ENCODE data around the gene BST1.
"Not testable (repeated sequence)": the region's sequence is repeated elsewhere in the genome, so short reads cannot be mapped to it uniquely, and the experiment has no call there.

The BST1 gene

DNA sequence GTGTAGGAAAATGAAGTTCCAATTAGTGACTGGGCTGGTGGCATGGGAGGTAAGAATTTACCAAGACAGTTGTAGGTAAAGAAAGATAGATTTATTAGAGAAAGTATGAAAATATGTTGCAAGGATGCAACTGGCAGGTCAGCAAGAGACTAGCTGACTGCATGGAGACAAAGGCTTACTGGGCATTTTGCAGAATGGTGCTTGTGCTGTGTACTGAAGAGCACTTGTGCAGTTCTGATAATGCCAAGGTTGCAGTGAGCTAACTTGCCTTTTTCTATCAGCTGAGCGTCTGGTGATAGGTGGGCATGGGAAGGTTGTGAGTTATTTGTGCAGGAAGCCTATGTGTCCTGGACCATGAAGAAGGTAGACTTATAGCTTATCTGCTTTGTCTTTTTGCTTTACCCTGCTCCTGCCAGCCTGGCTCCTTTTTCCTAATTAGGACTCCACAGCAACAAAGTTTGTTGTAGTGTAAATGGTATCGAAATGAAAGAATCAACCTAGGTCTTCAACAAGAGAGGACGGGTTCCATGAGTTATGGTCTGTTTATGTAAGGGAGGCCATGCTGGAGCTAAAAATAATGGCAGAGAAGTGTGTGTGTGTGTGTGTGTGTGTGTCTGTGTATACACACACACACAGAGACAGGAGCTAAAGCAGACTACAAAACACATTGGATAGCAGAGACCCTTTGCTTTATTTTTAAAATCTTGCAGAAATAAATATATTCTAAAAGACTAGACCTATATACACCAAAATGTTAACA, 15.0 kb downstream of the BST1 start:
- Histone ChIP-seq H3K4me3 (ENCODE audit: low read length) (peak overlapping the region; percentile 6), H3K27ac (ENCODE audit: low read depth, low read length) (no peak overlapping the region), H3K27me3 (ENCODE audit: control insufficient read depth, insufficient read depth, low read length) (no peaks in the 10 kb centered on the region), H3K9ac (ENCODE audit: low read length) (no peak overlapping the region), H3K36me3 (ENCODE audit: control insufficient read depth, insufficient read depth, low read length) (no peaks in the 10 kb centered on the region), H3K4me1 (ENCODE audit: control insufficient read depth, insufficient read depth, low read length) (peaks cover 28% of the 10 kb centered on the region)

DNA sequence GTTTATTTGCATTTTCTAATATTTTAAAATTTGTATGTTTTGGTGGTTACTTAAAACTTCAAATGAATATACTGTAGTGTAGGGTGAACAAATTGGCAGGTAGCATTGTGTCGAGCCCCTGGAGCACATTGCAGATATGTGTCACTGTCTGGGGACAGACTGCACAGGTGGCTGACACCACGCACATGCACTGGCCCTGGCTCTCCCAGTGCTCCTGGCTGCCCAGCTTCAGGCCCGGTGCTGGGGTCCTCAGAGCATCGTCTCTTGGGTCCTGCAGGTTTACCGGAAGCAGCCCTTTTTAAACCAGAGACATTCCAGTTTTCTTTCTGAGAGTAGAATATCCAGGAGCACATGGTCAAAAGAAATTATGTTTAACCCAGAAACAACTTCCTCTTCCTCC, 15.6 kb downstream of the BST1 start:
- H3K4me1 ChIP-seq (ENCODE audit: control insufficient read depth, insufficient read depth, low read length) = peaks cover 28% of the 10 kb centered on the region
- no peaks in the 10 kb centered on the region for H3K27me3 ChIP-seq (ENCODE audit: control insufficient read depth, insufficient read depth, low read length)
- no peak overlapping the region for H3K9ac ChIP-seq (ENCODE audit: low read length)
- H3K27ac ChIP-seq (ENCODE audit: low read depth, low read length) = peak overlapping the region; percentile 35
- H3K36me3 ChIP-seq (ENCODE audit: control insufficient read depth, insufficient read depth, low read length) = no peaks in the 10 kb centered on the region
- no peak overlapping the region for H3K4me3 ChIP-seq (ENCODE audit: low read length)

DNA sequence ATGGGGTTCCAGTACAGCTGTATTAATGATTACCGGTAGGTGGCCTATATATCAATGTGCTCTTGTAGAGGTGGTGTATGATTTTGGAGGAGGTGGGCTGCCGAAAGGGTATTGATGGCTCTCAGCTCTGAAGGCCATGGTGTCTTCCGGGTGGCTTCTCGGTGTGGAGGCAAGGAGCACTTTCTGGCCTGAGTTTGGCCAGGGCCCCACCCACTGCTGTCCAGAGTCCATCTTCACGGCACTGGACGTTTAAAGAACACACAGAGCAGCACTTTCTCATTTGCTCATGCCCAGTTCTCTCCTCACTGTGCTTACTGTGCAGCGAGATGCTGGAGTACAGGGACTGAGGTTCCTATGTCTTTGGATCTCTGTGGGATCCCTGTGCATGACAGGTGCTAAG, 16.1 kb downstream of the BST1 start:
- Histone ChIP-seq H3K27me3 (ENCODE audit: control insufficient read depth, insufficient read depth, low read length) (no peaks in the 10 kb centered on the region), H3K9ac (ENCODE audit: low read length) (no peak overlapping the region), H3K4me1 (ENCODE audit: control insufficient read depth, insufficient read depth, low read length) (peaks cover 28% of the 10 kb centered on the region), H3K27ac (ENCODE audit: low read depth, low read length) (peak overlapping the region; percentile 35), H3K4me3 (ENCODE audit: low read length) (no peak overlapping the region), H3K36me3 (ENCODE audit: control insufficient read depth, insufficient read depth, low read length) (no peaks in the 10 kb centered on the region)

DNA sequence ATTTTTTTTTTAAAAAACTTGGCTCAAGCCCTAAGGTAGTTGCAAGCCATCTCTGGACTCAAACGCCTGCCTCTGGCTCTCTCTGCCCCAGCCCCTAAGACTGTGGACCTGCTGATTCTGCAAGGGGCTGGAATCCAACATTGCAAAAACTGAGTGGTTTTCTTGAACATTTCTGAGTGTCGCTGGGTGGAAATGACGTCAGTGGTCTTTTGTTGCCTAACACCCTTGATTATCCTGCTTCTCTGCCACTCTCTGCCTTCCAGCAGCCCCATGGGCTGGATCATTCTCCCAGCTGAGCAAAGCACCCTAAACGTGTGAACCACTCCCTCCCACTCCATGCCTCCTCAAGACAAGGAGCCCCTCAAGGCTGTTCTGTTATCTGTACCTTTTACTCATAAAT, 16.6 kb downstream of the BST1 start:
- Histone ChIP-seq H3K27ac (ENCODE audit: low read depth, low read length) (no peak overlapping the region), H3K9ac (ENCODE audit: low read length) (no peak overlapping the region), H3K4me1 (ENCODE audit: control insufficient read depth, insufficient read depth, low read length) (peaks cover 23% of the 10 kb centered on the region), H3K4me3 (ENCODE audit: low read length) (no peak overlapping the region), H3K36me3 (ENCODE audit: control insufficient read depth, insufficient read depth, low read length) (no peaks in the 10 kb centered on the region), H3K27me3 (ENCODE audit: control insufficient read depth, insufficient read depth, low read length) (no peaks in the 10 kb centered on the region)

DNA sequence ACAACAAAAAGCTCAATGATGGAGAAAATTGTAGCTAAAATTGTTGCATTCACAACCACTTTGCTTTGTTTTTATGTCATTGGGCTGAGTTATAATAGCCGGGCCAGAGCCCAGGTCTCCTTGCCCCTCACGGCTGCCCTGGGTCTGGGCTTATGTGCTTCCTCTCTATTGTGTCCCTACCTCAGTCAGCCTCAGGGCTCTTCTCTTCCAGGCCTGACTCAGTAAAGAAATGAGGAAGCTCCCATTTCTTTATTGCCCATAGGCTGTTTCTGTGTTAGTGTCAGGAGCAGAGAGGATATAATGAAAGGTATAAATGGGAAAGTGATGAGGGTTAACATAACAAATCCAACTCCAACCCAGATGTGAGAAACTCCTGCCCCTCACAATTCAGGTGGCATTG, 18.0 kb downstream of the BST1 start:
- no peak overlapping the region for H3K27ac ChIP-seq (ENCODE audit: low read depth, low read length)
- peaks cover 25% of the 10 kb centered on the region for H3K4me1 ChIP-seq (ENCODE audit: control insufficient read depth, insufficient read depth, low read length)
- H3K36me3 ChIP-seq (ENCODE audit: control insufficient read depth, insufficient read depth, low read length) = no peaks in the 10 kb centered on the region
- no peak overlapping the region for H3K9ac ChIP-seq (ENCODE audit: low read length)
- no peak overlapping the region for H3K4me3 ChIP-seq (ENCODE audit: low read length)
- H3K27me3 ChIP-seq (ENCODE audit: control insufficient read depth, insufficient read depth, low read length) = no peaks in the 10 kb centered on the region

DNA sequence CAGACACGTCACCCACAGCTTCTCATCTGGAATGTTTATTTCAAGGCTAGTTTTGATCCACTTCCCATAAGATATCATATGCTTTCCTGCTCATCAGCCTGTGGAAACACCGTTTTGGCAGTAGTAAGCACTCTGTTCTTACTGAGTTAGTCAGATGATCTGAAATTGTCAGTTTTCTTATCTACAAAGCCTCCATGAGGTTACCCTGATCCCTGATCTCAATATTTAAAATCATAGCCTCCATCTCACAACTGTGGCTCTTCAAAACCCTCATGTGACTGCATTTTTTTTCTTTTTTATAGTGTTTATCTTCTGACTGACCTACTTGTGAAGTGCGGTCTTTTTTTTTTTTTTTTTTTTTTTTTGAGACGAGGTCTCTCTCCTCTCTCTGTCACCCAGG, 22.7 kb downstream of the BST1 start:
- H3K27ac ChIP-seq (ENCODE audit: low read depth, low read length) = no peak overlapping the region
- H3K27me3 ChIP-seq (ENCODE audit: control insufficient read depth, insufficient read depth, low read length) = no peaks in the 10 kb centered on the region
- no peak overlapping the region for H3K9ac ChIP-seq (ENCODE audit: low read length)
- no peaks in the 10 kb centered on the region for H3K36me3 ChIP-seq (ENCODE audit: control insufficient read depth, insufficient read depth, low read length)
- no peak overlapping the region for H3K4me3 ChIP-seq (ENCODE audit: low read length)
- H3K4me1 ChIP-seq (ENCODE audit: control insufficient read depth, insufficient read depth, low read length) = peaks cover 7% of the 10 kb centered on the region

DNA sequence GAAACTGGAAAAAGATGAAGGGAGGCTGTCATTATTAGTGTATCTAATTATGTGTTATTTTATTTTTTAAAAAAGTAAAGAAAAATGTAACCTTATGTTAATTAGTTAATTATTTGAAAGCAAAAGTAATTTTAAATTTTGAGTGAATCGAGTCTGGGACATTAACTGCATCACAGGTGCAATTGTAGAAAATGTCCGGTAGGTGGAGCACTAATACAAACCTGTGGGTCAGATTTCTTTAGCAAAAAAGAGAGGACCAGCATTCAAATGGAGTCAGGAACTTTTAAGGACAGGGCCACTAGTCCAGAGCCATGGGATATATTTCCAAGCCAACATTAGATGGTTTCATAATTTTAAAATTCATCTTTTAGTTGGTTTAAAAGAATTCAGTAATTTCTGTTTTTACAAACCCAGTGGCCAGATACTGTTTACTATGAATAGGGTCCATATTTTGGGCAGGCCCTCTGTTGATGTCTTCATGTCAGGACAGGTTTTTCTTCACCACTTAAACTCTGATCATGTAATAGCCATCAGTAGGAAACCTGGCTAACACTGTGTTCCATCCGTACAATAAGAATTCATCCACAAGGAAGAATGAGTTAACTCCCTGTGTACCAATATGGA, 27.2 kb downstream of the BST1 start:
- Histone ChIP-seq H3K27ac (ENCODE audit: low read depth, low read length) (no peak overlapping the region), H3K36me3 (ENCODE audit: control insufficient read depth, insufficient read depth, low read length) (no peaks in the 10 kb centered on the region), H3K9ac (ENCODE audit: low read length) (no peak overlapping the region), H3K27me3 (ENCODE audit: control insufficient read depth, insufficient read depth, low read length) (no peaks in the 10 kb centered on the region), H3K4me1 (ENCODE audit: control insufficient read depth, insufficient read depth, low read length) (peaks cover 5% of the 10 kb centered on the region), H3K4me3 (ENCODE audit: low read length) (no peak overlapping the region)

DNA sequence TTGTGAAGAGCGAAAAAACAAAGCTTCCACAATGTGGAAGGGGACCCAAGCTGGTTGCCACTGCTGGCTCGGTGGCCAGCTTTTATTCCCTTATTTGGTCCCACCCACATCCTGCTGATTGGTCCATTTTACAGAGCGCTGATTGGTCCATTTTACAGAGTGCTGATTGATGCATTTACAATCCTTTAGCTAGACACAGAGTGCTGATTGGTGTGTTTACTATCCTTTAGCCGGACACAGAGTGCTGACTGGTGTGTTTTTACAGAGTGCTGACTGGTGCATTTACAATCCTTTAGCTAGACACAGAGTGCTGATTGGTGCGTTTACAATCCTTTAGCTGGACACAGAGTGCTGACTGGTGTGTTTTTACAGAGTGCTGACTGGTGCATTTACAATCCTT, 30.2 kb downstream of the BST1 start:
- H3K27ac ChIP-seq (ENCODE audit: low read depth, low read length); H3K4me3 ChIP-seq (ENCODE audit: low read length); H3K4me1 ChIP-seq (ENCODE audit: control insufficient read depth, insufficient read depth, low read length); H3K36me3 ChIP-seq (ENCODE audit: control insufficient read depth, insufficient read depth, low read length); H3K9ac ChIP-seq (ENCODE audit: low read length); H3K27me3 ChIP-seq (ENCODE audit: control insufficient read depth, insufficient read depth, low read length): not testable (repeated sequence)

DNA sequence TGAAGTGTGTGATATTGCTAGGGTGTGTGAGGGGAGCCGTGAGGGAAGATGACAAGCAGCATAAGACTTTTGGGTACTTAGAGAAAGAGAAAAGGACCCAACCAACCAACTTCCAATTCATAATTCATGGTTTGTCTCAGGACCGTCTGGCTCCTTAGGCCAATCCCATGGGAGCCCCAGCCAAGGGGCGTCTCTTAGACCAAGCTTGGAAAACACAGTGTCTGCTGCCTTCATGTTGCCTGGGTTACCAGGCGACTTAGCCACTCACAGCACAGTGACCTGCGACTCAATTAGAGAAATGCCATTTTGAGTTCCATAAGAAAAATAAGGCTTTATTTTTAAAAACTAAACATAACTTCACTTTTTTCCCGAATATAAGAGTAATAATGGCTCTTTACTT, 32.7 kb downstream of the BST1 start:
- Histone ChIP-seq H3K4me1 (ENCODE audit: control insufficient read depth, insufficient read depth, low read length) (no peaks in the 10 kb centered on the region), H3K27me3 (ENCODE audit: control insufficient read depth, insufficient read depth, low read length) (no peaks in the 10 kb centered on the region), H3K4me3 (ENCODE audit: low read length) (no peak overlapping the region), H3K36me3 (ENCODE audit: control insufficient read depth, insufficient read depth, low read length) (no peaks in the 10 kb centered on the region), H3K9ac (ENCODE audit: low read length) (no peak overlapping the region), H3K27ac (ENCODE audit: low read depth, low read length) (no peak overlapping the region)

DNA sequence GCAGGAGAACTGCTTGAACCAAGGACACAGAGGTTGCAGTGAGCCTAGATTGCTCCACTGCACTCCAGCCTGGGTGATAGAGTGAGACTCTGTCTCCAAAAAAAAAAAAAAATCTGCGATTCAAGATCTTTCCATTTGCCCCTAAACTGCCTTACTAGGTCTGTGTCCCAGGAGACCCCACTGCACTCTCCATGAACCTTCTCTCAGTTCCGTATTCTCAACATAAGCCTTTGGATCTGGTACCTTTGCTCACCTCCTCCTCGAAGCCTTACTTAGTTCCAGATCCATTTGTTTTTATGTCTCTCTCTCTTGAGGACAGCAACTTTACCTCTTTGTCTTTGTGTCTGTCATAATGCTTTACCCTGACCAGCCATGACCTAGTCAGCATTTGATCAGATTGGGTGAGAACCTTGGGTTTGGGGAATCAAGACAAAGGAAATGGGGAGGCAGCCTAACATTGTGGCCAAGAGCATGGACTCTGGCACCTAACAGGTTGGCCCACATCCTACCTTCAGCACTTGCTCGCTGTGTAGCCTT, 33.7 kb downstream of the BST1 start:
- no peak overlapping the region for H3K4me3 ChIP-seq (ENCODE audit: low read length)
- H3K27ac ChIP-seq (ENCODE audit: low read depth, low read length) = no peak overlapping the region
- no peaks in the 10 kb centered on the region for H3K36me3 ChIP-seq (ENCODE audit: control insufficient read depth, insufficient read depth, low read length)
- no peaks in the 10 kb centered on the region for H3K4me1 ChIP-seq (ENCODE audit: control insufficient read depth, insufficient read depth, low read length)
- H3K9ac ChIP-seq (ENCODE audit: low read length) = no peak overlapping the region
- H3K27me3 ChIP-seq (ENCODE audit: control insufficient read depth, insufficient read depth, low read length) = no peaks in the 10 kb centered on the region

DNA sequence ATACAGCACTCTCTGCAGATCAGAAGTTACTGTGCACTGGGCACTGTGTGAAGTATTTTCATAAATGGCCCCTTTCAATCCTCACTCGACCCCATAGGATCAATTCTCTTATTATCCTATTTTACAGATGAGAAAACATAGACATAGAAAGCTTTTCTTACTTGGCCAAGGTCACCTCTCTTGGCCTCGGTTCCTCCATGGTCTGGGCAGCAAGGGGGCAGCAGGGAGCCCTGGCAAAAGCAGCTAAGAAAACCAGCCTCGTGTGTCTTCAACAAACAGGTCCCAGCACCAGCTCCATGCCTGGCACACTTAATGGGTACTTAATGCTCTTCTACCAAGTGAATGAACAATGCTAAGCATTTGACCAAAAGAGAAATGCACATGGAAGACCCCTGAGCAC, 34.4 kb downstream of the BST1 start:
- no peaks in the 10 kb centered on the region for H3K4me1 ChIP-seq (ENCODE audit: control insufficient read depth, insufficient read depth, low read length)
- no peak overlapping the region for H3K4me3 ChIP-seq (ENCODE audit: low read length)
- H3K27me3 ChIP-seq (ENCODE audit: control insufficient read depth, insufficient read depth, low read length) = no peaks in the 10 kb centered on the region
- H3K36me3 ChIP-seq (ENCODE audit: control insufficient read depth, insufficient read depth, low read length) = no peaks in the 10 kb centered on the region
- H3K27ac ChIP-seq (ENCODE audit: low read depth, low read length) = no peak overlapping the region
- no peak overlapping the region for H3K9ac ChIP-seq (ENCODE audit: low read length)

DNA sequence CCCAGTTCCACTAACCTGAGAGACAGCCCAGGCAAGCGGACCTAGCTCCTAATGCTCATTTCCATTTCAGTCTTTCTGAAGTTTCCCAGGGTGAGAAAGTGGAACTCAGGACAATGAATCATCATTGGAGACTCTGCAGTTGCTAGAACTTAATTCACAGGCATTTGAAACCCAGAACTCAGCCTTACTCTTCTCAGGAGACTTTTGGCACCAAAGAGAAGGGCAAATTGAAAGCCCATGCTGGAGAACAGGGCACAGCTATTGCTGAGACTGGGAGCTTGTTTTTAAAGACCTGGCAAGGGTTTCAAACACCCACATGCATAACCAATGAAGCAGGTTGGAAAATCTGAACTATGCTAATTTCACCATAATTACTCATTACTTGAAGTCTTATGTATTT, 36.0 kb downstream of the BST1 start:
- Histone ChIP-seq H3K27me3 (ENCODE audit: control insufficient read depth, insufficient read depth, low read length) (no peaks in the 10 kb centered on the region), H3K27ac (ENCODE audit: low read depth, low read length) (no peak overlapping the region), H3K4me1 (ENCODE audit: control insufficient read depth, insufficient read depth, low read length) (no peaks in the 10 kb centered on the region), H3K9ac (ENCODE audit: low read length) (no peak overlapping the region), H3K36me3 (ENCODE audit: control insufficient read depth, insufficient read depth, low read length) (no peaks in the 10 kb centered on the region), H3K4me3 (ENCODE audit: low read length) (no peak overlapping the region)

Data from rectal smooth muscle tissue (tissue), 1 donor.